COLO668 (cell line): ENCODE results near the gene TCEAL3.
"Not testable (repeated sequence)": the region's sequence is repeated elsewhere in the genome, so short reads cannot be mapped to it uniquely, and the experiment has no call there.

Source experiments
- DNase-seq: peaks from one replicate; lab custom pipeline; 2025; ENCODE audit not compliant: unreplicated experiment; lab: John Stamatoyannopoulos, UW

The TCEAL3 gene

DNA sequence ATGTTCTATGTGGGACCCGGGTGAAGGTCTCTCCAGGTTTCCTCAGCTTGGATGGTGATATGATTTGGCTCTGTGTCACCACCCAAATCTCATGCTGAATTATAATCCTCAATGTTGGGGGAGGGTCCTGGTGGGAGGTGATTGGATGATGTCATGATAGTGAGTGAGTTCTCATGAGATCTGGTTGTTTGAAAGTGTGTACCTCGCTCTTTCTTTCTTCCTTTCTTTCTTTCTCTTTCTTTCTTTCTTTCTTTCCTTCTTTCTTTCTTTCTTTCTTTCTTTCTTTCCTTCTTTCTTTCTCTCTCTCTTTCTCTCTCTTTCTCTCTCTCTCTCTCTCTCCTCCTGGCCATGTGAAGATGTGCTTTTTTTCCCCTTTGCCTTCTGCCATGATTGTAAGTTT, 51.7 kb downstream of the TCEAL3 start:
- not testable (repeated sequence) for DNase-seq
